Renal pelvis (tissue), 4 donors: ENCODE data around the gene TBC1D22A. TPM values are rescaled to one million over a fixed set of nuclear protein-coding genes. Genes with fewer than 3 reads are reported as not detected.

Experiments
- DNase-seq: peaks from one replicate; pipeline ENCODE4 v3.0.0-alpha.2; 2013
- polyA plus RNA-seq, 3 donors: library from polyadenylated mRNA; unstranded; fragments of 120-200 nt; gene quantifications; one replicate each; pipeline ENCODE4 v1.2.1, GENCODE V29; 2013; ENCODE audit not compliant: insufficient read length in 3 of 3

TBC1D22A gene
- polyA plus RNA-seq, 3 donors: 16.9 to 19.2 (median 19.1) TPM

DNA sequence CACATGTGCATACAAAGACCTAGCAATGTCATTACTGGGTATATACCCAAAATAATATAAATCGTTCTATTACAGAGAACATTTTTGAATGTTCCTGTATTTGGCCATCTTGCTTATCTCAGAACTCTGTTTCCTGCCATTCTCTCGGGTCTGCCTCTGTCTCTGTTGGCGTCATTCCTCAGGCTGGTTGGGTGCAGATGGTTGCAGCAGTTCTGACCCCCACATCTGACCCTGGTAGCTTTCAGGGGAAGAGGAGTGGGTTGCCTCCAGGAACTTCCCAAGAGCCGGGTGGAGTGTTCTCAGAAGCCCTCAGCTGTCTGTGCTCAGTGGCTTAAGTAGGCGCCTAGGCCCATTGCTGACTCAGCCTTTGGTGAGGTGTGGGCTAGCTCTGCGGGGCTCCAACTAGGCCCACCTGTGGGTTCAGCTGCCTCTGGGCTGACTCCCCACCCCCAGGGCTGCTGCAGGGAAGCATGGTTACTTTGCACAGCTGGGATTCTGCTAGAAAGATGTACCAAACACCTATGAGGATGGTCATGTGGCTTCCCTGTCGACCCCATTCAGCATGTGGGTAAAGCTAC is 114.0 kb downstream of the TBC1D22A start:
- no peak for DNase-seq

DNA sequence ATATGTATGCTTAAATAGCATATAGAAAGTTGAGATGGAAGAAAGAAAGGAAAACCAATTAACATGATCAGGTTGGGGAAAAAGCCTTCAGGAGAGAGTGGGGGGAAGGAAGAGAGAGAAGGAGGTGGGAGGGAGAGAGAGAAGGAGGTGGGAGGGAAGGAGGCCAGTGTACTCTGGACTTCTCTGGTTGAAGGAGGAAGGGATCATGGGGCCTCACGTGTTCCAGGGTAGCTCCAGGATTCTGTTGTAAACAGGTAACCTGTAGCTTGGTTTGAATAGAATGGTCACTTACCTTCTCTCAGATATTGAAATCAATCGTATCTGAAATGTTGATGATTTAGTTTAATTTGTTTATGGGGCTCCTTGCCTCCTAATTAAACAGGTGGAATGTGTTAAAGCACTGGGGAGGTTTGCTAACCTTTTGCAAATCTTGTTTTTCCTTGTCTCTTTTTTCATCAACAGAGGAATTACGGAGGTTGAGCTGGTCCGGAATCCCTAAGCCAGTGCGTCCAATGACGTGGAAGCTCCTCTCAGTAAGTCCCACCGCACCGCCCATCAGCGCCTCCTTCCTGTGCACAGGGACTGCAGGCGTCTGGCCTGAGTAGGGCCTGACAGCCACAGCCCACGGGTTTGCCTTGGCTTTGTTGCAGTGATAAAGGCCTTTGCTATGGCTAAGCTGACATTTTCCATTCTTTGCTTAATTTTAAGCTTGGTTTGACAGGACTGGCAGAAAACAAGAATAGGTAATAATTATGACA is 115.9 kb downstream of the TBC1D22A start:
- no peak for DNase-seq

DNA sequence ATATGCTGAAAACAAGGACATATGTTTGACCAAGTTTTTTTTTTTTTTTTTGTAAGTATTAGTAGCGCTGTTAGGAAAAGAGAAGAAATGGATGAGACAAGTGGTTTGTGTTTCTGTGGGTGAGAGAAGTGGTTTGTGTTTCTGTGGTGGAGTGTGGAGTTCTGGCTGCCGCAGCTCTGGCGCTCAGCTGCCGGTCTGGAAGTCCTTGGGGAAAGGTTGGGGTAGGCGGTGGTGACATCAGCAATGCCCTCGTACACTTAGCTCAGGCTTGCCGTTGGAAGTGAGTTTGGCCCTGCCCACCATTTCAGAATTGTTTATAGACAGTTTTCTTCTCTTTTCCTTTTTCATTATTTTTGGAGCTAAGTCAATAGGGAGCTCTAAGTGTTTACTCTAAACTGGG is 116.6 kb downstream of the TBC1D22A start:
- DNase-seq: no peak

DNA sequence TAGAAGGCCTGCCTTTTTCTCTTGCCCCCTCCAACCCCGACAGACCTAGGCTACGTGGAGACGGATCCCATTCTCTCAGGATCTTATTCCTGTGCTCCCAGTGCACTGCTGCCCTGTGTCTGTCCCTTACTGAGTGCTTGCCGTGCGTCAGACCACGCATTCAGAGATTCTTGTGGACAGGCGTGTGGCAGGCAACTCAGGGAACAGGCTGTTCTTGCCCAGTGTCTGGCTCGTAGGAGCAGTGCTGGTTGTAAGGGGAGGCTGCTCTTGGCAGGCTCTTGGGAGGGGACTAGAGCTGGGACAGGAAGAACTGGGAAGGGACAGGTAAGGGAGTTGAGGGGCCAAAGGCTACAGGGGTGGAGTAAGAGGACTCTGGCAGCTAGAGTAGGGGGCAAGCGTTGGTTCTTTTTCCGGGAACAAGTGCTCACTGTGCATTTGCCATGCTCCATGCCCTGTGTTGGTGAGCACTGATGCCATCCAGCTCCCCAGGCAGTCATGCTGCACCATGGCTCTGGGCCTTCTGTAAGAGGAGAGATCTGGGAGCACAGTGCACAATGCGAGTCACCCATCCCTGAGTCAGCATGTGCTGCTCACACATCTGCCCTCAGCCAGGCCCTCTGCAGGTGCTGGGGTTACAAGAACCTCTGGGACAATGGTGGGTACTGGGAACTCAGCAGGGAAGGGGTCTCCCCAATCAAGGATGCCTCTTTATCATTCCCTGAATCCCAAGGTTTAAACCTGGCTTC is 119.1 kb downstream of the TBC1D22A start:
- DNase-seq: no peak

DNA sequence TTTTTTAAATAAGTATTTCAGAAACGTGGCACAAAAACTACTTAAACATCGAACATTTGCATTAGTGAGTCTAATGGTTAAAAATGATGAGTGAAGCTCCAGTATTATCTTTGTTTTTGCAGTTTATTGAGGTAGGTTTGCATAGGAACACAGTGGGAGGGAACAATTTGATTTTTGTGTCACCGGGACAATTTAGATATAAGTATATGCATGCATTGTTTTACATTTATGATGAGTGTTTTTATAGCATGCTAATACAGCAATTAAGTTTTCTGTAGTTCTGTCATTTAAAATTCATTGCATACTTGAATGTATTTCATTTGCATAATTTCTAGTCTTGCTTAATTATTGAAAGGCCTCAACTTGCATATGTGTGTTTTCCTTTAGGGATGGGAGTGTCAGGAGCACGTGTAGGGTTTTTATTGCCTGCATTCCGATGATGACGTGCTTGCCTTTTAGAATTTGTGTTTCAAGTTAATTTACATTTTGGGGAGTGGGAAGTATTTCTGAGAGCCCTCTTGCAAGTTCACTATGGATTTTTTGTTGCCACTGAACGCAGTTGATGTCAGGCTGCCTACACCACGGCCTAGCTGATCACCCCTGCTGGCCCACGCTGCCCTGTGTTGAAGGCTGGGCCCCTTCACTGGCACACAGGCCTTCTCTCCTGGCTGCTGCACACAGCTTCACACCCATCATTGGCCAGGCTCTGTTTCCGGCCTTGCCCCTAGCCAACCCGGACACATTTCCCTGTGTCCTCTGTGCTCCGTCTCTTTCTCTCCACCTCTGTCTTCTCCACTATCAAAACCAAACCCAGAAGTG is 120.9 kb downstream of the TBC1D22A start:
- no peak for DNase-seq

DNA sequence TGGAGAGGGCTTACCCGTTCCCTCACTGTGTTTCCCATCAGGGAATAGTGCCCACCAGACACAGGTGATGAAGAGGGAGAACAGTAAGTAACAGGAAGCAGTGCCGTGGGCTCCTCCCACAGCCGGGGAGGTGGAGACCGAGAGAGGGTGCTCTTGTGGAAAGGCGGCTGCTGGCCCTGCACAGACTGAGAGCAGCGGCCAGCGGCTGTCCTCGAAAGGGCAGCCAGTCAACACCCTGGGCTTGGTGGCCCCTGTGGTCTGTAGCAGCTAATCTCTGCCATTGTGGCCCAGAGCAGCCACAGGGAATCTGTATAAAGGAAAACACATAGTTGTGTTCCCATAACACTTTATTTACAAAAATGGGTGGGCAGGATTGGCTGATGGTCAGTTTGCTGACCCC is 121.9 kb downstream of the TBC1D22A start:
- DNase-seq: no peak

DNA sequence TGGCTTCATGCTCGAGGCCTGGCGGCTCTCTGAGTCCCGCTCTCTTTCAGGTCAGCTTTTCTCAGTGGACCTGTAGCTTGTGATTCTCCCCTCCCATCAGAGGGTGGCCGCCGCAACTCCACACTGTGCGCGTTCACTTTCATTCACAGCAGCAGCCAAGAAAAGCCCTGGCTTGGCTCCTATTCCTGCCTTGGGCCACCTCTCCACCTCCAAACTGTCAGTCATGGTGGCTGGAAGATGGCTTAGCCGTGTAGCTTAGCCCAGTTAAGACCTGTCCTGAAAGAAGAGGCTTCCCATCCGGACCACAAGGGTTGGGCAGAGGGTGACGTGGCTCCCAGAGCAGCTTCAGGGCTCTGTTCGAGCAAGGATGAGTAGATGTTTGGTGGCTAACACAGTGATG is 125.5 kb downstream of the TBC1D22A start:
- DNase-seq: no peak

DNA sequence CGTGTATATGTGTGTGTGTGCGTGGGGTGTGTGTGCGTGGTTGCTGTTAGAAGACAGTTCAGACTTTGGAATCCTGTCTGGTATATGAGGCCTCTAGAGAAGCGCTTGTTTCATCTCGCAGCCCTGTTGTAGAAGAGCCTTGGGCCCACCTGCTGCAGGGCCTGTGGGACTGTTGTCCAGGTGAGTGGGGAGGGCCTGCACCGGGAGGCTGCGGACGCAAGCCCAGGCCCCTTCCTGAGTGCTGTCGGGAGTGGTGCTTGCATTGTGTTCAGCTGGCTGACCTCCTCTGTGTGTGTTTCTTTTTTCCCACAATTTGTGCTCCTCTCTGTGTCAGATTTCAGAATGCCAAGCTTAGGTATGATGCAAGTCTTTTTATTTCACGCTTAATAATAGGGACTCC is 128.4 kb downstream of the TBC1D22A start:
- no peak for DNase-seq

DNA sequence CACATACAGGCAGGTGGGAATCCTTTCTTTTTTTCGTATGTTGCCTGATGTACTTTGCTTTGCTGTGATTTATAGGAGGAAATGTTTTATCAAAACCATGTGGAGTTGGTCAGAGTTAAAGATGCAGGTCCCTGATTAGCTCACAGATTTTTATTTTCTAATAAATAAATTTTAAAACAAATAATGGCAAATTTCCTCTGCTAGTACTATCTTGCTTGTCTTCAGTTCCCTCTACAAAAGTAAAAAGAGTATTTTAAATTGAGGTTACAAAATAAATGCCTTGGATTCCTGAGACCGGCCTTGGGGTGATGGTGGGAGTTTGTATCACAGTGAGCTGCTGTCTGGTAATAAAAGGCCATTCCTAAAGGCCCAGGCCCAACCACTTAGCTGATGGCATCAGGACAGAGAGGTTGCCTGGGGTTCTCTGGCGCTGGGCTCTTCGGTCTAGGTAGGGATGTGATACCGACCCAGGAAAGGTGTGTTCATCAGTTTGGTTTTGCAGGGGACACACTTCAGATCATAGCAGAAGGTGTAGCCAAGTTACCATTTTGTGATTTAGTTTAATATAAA is 129.0 kb downstream of the TBC1D22A start:
- DNase-seq: no peak

DNA sequence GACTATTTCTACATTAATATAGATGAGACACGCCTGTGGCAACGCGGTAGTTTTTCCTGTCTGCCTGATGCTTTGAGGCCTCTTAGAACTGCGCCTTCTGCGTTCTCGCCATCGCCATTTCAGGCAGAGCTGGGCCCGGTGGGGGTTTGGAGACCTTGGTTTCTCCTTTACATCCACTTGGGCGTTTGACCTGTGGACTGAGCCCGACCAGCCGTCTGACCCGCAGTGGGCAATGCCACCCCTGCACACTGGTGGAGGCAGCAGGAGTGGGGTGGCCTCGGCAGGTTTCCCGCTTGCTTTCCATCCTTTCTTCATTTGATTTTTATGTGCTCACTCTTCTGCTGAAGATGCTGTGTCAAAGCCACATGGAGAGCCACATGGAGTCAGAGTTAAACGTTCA is 130.4 kb downstream of the TBC1D22A start:
- no peak for DNase-seq

DNA sequence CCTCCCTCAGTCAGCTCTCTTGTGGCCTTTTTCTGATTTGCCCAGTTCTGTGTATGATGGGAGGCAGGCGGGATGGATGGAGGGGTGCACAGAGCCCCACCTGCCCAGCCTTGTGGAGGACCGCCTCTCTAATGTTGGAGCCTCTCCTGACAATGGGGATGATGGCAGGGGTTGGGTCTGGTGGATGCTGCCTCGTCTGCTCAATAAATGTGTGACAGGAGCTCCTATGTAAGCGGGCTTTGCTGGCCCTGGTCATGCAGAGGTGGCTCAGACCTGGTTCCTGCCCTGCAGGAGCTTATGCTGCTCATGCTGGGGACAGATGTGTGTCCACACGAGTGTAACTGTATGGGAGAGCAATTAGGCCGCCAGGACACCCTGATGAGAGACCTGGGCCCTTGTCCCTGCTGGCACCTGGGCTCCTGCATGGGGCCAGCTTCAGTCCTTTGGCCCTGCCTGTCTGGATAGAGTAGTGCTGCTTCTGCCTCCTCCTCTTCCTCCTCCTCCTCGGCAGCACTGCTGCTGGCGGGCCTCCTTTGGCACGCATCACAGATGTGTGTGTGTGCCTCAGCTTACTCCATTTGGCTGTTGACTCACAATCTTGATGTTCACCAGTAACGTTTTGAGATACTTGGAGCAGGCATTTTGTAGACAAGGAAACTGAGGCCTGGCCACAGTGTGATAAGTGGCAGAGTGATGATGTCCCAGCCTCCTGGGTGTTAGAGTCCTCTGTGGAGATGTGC is 131.0 kb downstream of the TBC1D22A start:
- DNase-seq: no peak

DNA sequence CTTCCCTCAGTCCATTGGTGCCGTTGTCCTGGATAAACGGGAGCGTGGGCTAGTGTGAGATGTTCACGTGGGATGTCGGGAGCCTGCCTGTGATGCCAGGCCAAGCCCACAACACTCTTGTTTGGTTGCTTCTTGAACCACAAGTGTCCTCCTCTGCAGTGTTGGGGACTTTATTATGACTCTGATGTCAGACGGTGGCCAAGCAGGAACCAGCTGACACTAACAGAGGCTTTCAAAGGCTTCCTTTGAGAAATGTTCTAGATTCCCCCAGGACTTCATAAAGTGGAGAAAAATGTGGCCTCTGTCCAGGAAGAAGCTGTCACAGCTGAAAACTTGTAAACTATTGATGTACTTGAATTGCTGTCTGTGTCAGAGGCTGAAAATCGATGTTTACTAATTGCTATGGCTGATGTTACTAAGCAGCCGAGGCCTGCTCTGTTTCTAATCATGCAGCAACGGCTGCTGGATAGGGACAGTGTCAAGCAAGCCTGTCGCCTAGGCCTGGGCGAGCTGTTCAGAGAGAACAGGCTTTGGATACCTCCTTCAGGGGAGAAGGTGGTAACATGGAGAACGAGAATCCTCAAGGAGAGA is 131.7 kb downstream of the TBC1D22A start:
- peak; percentile 49 for DNase-seq

DNA sequence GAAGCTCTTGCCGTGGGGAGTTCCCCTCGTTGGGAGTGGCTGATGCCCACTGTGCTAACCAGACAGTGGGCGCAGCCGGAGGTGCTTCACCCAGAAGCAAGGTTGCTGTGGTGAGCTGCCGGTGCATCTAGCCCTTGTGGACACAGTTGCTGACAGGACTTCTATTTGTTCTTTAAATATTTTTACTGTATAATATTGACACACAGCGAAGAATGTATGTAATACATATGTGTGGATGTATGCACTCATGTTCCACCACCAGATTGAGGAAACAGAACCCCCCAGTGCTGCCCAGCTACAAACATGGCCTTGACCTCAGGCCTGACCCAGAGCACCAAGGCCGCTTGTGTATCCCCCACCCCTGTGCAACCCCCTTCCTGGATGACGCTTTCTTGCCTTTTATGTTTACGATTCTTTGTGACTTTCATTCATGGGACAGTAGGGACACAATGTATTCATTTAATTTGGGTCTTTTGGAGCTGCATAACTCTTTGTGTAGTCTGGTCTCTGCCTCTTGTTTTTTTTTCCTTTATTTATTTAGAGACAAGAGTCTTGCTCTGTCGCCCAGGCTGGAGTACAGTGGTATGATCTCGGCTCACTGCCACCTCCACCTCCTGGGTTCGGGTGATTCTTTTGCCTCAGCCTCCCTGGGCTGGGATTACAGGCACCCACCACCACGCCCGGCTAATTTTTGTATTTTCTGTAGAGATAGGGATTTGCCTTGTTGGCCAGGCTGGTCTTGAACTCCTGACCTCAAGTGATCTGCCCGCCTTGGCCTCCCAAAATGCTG is 132.6 kb downstream of the TBC1D22A start:
- no peak for DNase-seq

DNA sequence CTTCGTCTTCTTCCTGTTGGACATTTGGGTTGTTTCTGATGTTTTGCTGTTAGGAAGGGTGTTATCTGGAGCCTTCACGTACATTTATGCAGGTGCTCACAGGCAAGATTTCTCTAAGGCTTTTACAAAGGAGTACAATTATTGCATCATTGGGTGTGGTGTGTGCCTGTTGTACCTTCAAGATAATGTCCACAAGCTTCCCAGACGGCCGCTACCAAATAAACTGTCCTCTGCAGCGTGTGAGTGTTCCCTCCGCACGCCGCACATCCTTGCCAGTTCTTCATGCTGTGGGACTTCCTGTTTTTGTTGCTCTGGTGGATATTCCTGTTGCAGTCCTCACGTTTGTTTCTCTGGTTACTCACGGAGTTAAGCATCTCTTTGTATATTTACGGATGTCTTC is 133.3 kb downstream of the TBC1D22A start:
- DNase-seq: no peak

DNA sequence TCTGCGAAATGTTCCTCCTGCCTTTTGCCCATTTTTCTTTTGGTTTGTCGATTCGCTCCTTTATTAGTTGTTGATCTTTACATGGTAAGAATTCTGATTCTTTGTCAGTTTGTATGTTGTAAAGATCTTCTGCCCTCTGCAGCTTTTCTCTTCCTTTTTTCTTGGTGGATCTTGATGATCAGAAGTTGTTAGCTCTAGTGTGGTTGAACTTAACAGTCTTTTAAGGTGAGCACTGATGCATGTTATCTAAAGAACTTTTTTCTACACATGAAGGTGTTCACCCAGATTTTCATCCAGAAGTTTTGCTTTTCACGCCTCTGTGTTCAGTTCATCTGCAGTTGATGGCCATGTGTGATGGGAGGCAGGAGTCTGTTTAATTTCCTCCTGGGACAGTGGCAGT is 133.7 kb downstream of the TBC1D22A start:
- no peak for DNase-seq

DNA sequence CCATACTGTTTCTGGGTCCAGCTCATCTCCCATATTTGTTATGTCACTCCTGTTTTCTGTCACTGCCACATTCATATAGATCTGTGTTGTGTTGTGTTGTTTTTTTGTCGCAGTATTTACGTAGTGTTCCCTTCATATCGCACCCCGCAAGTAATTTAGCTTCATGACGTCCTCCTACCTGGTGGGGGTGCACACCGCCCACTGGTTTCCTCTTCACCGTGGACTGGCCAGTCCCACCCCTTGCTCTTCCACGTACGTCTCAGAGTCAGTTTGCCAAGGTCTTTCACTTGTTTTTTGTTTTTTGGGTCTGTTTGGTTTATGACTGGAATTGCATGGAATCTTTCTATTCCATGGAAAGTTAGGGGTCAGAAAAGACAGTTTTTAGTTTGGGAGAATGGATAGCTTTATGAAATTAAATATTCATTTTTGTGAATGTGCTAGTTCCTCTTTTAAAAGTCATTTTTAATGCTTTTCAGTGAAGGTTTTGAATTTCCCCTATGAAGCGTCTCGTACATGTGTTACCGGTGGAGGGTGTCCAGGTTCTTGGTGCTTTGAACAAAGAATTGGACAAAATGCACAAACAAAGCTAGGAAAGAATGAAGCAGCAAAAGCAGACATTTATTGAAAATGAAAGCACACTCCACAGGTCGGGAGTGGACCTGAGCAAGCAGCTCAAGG is 134.3 kb downstream of the TBC1D22A start:
- DNase-seq: no peak

DNA sequence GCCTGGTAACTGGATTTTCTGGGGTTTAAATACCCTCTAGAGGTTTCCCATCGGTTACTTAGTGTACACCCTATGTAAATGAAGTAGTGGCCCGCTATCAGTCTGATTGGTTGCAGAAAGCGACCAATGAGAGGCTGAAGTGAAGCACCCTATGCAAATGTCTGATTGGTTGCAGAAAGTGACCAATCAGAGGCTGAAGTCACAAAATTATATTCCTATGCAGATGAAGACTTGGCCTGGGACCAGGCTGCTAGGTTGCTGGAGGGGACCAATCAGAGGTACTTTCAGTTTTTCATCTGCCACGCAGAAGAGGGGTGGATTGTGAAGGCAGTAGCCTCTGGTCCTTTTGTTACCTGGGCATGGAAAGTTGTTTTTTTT is 134.8 kb downstream of the TBC1D22A start:
- DNase-seq: no peak

DNA sequence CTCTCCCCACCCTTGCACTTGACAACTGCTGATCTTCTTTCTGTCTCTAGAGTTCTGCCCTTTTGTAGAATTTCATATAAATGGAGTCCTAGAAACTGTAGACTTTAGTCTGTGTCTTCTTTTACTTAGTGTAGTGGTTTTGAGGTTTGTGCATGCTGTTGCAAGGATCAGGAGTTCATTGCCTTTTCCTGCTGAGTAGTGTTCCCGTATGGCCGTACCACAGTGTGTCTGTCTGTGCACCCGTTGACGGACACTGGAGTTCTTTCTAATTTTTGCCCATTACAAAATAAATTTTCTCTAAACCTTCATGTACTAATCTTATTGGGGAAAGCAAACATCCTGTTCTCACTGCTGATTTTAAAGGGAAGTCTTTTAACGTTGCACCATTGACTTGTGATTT is 138.1 kb downstream of the TBC1D22A start:
- no peak for DNase-seq

DNA sequence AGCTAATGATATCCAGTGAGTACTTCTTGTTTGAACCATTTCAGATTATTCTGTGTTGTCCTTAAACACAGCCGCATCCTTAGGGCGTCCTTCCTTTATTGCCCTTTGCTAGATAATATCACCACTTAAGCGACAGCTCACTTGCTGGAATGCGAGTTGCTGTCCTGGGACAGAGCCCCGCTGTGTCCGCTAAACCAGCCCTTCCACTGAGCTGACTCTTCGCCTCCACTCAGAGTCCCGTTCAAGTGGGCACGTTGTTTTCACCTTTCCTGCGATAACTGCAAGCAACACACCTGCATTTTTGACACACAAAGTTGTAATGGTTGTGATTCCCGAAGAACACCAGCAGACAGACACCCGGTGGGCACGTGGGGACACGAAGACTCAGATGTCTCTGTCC is 140.0 kb downstream of the TBC1D22A start:
- no peak for DNase-seq
